Stimulated activated CD8-positive, alpha-beta memory T cell treated with anti-CD3 and anti-CD28 coated beads, Interleukin-7, amount 100 ng/mL, for 1 hour (primary cell): Measurements from ENCODE around the gene PSMB10.

Experiments
- DNase-seq, 2 donors: peaks; one replicate each; pipeline ENCODE4 v3.0.0-alpha.2; 2020; ENCODE audit warnings: low read depth in 2 of 2

The PSMB10 gene

DNA sequence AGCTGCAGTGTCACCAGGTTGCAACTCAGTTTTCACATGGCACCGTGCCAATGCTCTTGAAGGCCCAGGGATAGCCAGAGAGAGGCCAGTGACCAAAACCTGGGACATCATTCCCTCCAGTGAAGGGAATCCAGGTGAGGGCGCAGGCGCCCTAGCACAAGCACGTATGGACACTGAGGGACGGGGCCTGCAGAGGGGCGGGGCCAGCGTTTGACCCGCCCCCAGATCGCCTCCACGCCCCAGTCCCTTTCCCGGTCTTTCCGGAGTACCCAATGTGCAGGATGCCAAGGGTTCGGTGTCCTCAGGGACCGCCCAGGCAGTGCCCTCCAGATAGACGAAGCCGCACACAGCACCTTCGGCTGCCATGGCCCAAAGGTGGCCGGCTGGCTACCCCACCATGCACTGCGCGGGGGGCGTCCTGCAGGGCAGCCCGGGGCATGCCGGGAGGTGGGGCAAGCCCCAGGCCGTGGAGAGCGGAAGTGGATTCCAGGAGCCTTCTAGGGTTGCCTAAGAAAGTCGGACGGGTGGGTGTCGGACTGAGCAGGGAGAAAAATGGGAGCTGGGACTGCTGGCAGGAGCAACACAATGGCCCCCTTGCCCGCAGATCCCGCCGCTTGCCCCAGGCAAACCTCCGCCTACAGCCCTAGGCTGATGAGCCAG, 27.1 kb upstream of the PSMB10 start:
- no peak for DNase-seq

DNA sequence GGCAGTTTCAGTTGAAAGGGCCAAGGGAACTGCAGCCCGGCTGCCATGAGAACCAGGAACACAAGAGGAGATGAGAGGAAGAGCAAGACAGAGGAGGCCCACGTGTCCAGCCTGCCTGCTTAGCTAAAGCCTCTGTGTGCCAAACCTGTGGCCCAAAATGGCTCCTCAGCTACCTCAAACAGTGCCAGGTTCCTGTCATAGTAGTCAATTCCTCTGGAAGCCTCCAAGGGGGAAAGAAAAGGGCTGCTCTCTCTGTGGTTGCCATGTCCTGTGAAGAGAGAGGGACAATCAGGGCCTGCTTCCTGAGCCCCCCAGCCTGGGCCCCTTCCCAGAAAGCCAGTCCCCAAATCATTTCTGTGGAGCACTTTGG, 26.6 kb upstream of the PSMB10 start:
- DNase-seq, result no peak

DNA sequence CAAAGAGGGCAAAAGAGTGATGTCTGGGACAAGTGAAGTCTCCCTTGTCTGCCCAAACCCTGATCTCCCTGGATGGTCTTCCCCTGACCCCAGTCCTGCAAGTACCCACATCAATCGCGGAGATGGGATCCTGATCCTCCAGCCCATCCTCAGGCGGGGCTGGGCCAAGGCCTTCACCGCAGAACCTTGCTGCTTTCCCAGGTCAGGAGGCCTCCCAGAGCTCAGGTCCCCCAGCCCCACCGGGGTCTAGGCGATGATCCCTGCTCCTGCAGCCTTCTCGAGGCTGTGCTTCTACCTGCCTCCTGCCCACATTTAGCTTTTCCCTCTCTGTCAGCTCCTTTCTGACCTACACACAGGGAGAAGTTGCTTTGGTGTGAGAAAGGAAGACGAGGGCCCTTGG, 25.5 kb upstream of the PSMB10 start:
- no peak for DNase-seq

DNA sequence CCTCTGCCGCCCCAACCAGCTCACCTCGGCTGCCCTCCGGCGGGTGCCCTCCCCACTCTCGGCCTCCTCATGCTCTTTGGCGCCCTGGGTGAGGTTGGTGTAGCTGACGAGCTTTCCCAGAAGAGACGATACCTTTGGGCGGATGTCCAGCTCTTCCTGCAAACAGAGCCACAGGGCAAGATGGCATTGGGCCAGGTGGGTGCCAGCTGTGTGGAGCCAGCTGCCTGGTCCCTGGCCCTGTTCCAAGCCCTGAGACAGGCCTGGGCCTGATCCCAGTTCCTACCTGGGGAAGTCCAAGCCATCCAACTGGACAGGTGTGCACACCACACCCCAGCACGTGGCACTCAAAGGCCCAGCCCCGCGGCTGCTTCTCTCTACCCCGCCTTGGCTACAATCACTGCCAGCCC, 24.9 kb upstream of the PSMB10 start:
- DNase-seq, result no peak

DNA sequence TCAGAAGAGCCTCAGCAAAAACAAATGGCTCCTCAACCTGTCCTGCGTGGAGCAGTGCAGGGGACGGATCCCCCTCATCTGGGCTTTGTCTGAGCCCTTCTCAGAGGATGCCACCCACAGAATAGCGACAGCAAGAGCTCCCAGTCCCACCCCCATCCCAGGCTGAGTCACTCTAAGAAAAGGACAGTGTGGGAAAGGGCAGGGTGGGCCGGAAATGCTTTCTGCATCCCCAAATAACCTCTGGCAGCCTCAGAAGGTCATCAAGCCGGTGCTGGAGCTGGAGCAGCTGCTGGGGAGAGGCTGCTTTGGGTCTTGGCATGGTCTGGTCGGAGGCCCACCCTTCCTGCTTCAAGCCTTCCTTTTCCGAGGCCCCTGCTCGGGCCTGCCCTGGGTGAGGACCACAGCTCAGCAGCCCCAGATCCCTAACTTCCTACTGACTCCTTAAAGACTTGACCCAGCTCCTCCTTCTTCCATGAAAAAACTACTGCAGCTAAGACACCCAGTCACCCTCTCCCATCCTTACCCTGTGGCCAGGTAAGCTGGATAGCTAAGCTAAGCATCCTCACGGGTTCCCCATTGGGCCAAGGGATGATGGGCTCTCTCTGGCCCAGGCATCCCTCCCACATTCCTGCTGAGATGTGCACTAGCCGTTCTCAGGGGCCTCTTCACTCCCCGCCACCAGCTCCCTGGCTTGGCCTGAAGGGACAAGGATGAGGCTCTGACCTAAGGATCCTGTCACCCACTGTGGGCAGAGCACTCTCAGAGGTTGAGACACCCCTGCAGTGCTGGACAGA, 23.1 kb upstream of the PSMB10 start:
- no peak for DNase-seq

DNA sequence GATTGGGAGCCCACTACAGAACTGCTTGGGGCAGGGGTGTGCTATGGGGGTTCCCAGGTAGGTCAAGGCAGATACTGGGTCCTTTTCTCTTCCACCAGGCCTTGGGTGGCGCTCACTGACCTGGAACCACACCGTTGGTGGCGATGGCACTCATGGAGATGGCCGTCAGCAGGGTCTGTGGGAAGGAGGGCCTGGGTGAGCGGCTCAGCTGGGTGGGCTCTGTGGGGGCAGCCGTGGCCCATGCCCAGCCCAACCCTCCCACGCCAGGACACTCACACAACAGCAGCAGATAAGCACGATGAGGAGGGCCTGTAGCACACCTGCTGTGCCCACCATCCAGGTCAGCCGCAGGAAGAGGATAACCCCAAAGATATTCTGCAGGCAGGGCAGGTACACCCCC, 21.0 kb upstream of the PSMB10 start:
- no peak for DNase-seq

DNA sequence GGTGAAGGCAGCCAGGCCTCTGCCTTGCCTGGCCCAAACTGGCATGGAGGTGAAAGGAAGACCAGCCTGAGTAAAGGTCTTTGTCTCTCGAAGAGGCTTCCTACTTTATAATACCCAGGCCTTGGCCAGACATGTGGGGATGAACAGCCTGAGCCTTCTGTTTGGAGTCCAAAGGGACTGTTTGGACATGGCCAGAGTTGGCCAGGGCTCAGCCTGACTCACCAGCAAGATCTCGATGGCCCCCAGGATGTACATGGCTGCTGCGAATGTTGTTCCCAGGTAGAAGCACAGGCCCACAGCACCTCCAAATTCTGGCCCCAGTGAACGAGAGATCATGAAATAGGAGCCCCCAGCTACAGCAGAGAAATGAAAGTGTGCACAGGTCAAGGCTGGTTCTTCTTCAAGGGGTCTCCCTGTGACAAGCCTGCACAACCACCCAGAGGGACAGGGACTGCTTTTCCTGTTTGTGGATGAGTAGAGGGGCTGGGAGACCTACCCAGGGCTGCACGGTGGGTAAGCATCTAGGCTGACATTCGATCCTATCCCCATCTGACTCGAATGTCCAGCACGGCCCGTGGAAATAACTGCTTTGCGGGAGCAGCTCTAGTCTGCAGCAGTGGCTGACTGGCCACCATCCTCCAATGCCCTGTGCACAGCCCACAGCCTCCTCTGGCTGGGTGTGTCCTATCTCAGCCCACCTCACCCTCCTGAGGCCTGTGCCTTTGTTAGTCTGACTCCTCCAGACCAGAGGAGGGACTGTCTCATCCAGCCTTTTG, 18.0 kb upstream of the PSMB10 start:
- DNase-seq, result no peak

DNA sequence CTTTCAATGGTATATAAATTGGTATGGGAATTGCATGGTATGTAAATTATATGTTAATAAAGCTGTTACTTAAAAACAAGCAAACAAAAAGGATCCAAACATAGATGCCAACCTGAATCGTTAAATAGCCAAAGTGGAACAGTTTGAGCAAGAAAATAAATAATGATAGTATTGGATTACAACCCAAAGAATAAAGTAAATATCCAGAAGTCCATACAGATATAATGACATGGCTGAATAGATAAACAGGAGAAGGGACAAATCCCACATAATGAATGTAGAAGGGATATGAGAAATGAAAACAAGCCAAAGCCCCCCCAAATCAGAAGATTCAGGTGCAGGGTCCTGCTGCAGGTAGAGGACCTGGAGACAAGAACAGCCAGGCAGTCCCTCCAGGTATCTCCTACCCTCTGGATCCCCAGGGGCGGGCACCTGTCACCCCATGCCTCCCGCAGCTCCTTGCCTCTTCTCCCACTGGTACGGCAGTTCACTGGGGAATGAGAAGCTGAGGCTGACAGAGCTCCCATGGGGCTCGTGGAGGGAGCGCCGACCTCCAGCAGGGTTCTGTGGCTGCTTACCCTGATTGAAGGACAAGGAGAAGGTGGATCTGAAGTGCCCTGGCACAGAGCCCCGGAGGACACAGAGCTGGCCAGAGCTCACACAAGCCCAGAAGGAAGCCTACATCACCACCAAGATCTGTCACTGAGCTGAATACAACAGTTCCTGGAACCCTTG, 17.2 kb upstream of the PSMB10 start:
- no peak for DNase-seq

DNA sequence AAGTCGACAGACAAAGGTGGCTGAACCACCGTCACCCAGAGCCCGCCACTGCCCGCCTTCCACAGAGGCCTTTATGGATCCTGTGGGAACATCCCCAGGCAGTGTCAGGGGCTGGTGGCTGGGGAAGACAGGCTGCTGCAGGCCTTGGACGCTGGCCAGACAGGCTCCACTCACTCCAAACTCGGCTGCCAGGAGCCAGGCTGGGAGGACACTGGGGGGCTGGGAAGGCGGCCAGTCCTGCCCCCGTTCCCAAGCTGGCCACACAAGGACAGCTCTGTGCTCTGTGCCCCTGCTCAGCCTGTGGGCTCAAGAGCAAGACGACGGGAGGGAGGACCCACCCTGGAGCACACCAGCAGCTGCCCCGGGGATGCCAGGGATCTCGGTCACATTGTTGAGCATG, 14.8 kb upstream of the PSMB10 start:
- DNase-seq, result no peak

DNA sequence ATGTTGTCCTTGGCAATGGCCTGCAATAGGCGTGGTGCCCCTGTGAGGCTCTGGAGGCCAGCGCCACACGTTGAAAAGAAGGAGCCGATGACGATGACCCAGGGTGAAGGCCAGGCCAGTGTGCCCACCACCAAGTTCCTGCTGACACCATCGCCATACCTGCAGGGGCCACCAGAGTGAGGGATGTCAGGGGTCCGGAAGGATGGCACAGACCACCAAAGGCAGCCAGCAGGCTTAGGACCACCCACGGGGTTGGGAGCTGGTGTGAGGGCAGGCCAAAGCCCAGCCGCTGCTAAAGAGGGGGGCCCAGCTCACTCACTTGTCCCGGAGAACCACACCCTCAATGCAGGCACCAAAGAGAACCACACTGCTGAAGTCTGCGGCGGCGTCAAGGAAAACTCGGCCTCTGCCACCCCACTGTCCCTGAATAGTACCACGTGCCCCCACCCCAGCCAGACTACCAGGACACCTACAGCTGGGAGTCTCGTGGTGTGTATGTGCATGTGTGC, 13.7 kb upstream of the PSMB10 start:
- DNase-seq, result no peak

DNA sequence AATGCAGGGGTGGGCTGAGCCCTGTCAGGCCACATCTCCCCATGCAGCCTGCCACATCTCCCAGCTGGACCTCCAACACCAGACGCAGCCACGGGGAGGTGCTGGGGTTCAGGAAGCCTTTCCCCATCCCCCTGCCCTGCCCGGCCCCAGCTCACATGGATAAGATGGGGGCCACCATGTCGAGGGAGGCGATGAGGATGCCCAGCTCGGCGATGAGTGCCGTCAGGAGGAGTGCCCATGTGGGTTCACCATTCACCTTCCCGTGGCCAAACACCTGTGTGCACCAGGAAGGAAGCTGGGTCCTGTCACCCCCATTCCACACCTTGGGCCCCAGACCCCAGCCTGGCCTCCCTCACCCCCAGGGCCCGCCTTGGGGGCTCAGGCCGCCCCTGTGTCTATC, 13.0 kb upstream of the PSMB10 start:
- no peak for DNase-seq

DNA sequence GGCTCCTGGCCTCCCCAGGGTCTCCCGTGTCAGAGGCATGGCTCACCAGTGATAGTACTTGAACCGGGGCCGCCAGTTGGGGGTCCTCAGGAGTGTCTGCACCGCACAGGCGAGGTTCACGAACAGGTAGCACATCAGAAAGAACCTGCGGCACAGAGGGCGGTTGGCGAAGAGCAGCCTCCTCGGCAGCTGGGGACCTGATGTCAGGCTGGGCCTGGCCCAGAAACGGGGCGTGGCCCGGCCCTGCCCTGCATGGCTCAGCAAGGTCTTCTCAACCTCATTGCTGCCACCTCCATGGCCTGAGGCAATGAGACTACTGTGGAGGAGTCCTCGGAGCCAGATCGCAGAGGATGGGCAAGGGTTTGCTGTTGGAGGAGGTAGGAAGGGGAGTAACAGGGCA, 11.4 kb upstream of the PSMB10 start:
- DNase-seq, result no peak

DNA sequence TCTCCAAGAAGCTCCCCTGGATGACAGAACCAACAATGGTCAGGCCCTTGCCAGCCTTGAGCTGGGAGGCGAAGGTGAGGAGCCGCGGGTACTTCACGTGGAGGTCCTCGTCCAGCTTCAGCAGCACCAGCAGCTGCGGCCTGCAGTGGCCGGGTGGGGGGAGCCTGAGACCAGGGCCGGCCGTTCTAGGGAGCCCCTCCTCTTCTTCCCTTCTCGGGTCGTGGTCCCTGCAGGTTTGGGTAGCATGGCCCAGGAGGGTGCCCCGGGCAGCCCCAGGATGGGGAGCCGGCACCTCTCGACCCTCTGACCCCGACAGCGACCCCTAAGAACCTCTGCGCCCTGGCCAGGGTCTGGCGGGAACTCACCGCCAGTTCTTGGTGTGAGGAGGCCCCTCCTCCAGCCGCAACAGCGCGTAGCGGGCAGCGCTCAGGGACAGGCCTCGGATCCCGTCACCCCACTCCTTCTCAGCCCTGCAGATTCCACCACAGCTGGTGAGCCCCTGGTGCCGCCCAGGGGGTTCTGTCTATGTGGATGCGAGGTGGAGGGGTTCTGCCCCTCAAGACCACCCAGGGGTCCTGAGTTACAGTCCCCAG, 10.4 kb upstream of the PSMB10 start:
- DNase-seq, result no peak

DNA sequence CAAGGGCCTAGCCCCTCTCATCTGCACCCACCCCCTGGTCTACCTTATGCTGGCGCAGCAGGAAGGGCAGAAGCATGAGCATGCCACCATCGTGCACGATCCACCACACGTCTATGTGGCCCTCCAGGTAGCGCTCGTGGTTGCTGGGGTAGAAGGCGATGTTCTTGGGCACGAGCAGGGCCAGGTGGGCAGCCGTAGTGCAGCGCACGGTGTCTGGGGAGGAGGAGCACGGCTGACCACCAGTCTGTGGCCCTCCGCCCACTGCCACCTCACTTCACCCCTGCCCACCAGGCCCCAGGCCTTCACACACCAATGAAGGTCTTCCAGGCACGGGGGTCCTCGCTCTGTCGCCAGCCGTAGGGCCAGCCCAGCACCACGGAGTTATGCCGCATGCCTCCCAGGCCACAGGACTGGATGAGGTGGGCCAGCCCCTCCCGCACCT, 9.5 kb upstream of the PSMB10 start:
- no peak for DNase-seq

DNA sequence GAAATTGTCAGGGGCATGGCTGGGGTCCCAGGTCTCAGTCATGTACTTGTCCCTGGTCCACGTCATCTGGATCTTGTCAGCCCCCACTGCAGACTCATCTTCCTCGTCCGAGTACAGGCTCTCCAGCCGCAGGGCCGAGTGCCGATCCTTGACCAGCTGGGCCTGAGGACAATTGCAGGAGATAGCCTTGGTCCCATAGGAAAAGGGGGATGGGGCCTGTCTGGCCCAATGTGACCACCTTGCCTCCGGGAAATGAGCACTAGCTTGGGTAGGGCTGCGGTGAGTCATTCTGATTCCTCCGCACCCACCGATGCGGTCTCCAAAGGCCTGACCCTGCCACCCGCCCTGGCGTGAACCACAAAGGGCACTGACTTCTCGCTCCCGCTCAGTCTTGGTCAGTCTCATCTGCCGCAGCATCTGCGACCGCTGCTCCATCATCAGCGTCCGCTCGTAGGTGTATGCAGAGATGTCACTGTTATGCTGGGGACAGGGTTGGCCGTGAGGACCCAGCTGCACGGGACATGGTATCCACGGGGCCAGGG, 8.8 kb upstream of the PSMB10 start:
- no peak for DNase-seq

DNA sequence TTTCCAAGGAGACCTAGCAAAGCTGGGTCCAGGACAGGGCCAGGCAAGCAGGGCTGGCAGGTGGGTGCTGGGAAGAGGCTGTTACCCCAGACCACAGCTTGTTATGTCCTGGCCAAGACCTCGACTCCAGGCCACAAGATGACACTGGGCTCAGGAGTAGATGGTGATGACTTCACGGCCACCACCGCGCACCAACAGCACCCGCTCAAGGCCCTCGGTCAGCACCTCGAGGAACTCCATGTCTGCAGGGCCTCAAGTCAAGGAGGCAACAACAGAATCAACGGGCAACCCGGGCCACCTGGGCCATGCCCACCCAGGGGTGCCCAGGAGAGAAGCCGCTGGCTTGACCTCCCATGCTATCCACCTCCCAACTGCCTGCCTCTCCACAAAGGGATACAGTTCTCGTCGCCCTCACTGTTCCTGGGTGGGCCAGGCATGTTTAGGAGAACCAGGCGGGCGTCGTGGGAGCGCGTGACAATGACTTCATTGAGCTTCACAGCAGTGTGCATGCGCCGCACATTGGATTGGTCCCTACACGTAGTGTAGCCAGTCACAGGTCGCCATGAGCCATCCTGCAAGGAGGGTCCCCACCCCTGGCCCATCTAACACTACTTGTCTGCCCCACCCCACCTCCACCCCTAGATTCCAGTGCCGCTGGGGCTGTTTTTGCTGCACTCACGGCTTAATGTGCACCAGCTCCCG, 8.2 kb upstream of the PSMB10 start:
- DNase-seq, result no peak

DNA sequence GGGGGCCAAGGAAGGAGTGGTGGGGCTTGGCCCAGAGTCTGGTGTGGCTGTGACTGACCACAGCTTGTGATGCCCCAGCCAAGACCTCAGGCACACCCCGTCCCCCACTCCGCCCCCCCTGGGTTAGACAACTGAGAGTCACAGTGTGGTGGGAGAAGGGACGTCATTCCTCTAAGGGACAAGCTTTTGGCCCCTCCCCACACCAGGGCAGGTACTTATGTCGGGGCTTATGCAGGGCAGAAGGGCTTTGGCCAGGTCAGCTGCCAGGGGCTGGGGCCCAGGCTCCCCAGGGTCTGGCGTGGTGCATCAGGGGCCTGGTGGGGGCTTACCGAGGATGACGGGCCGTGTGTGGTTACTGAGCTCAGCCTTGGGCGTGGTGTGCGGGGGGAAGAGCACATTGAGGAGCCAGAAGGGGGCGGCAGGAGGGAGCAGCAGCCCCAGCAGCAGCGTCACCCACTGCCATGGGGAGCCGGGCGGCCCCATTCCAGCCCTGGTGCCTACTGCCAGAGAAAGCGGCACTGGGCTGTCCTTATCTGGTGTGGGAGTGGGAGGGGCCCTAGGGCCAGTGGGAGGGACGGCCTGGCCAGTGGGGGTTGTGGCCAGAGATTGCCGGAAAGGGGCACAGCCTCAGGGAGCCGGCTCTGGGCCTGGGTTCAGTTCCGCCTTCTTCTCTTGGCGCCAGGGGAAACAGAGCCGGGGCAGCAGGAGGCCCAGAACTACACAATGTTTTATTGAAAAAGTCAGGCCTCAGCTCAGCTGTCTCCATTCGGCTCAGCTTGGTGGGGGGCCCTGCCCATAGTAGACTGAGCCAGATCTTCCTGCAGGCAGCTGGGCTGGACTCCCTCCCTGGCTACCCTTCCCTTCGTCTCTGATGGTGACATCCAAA, 7.2 kb upstream of the PSMB10 start, which contains the start of gene LCAT:
LCAT (minus strand) TSS at position 502 of the 886 bp plus-strand sequence; CDS start at position 483, 19 bp downstream.
- no peak for DNase-seq

DNA sequence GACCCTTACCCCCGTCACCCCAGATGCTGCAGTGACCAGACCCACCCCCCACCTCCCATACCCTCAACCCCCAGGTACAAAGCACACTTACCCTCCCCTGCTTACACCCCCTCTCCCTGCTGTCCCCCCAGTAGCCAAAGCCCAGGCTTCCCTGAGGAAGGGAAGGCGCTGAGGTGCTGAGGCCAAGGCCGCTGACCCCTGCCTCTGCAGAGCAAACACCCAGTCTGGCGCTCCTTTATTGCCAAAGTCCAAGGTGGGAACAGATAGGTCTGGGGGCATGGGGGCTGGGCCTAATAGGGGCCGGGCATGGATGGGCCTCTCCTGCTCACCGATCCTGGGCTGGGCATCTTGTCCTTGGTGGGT, 6.6 kb upstream of the PSMB10 start:
- no peak for DNase-seq

DNA sequence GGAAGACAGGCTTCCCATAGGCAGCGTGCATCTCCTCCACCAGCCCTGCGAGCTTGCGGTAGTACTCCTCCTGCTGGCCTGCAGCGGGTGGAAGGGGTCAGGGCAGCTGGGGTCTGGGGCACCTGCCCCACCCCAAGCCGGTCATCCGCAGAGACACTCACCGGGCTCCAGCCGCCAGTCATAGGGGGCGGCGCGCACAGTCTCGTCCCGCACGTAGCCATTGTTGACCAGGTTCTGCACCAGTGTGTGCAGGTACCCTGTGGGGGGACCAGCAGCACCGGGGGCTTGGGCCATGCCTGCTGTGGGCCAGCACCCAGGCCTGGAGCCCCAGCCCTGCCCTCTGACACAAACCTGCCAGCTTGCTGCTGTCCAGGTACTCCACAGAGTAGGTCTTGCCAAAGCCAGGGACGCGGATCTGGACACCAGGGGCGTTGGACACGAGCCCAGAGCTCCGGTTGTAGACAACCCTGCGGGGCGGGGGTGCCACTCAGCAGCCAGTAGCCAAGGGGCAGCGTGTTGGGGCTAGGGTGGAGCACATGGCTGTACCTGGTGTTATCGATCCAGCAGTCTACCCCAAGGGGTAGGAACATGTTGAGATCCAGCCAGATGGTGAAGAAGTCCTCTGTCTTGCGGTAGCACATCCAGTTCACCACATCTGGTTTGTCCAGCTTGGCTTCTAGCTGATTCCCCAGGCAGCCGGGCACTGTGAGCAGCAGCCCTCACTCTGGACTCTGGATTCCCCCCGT, 6.0 kb upstream of the PSMB10 start:
- DNase-seq, result no peak
